Suprapubic skin (tissue), 4 donors: Measurements from ENCODE around the gene ADAM29.

Experiments used
- CTCF ChIP-seq, 2 donors: fragments of 200-600 bp in 1 of 2; fragments of 450-650 bp in 1 of 2; sonication (generic) in 1 of 2; IDR thresholded peaks; one replicate each; pipeline ENCODE4 v1.5.1; 2016 to 2019; ENCODE audit warnings: antibody characterized with exemption in 2 of 2, mild to moderate bottlenecking in 1 of 2, moderate library complexity in 1 of 2
- EP300 ChIP-seq: sonication (generic); formaldehyde crosslinking; IDR thresholded peaks from one replicate; pipeline ENCODE4 v1.6.1; 2017; ENCODE audit warnings: antibody characterized with exemption
- POLR2AphosphoS5 ChIP-seq, 3 donors: sonication (generic); formaldehyde crosslinking; IDR thresholded peaks; one replicate each; pipeline ENCODE4 v1.6.1; 2017; ENCODE audit warnings: antibody characterized with exemption in 3 of 3

DNA sequence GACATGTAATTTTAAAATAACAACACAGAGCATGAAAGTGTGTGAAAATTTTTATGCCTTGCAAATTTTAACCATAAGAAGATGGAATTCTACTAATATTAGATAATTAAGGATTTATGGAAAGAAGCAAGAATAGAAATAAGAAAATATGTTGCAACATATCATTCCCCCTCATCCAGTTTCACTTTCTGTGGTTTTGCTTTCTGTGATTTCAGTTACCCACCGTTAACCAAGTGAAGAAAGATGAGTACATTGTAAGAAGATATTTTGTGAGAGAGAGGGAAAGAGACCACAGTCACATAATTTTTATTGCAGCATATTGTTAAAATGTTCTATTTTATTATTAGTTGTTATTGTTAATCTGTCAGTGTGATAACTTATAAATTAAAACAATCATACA, 77.9 kb downstream of the ADAM29 start:
- TF ChIP-seq CTCF (IDR thresholded peaks at IDR 0.05), result no peak
- TF ChIP-seq POLR2AphosphoS5 (IDR thresholded peaks at IDR 0.05), result no peak
- TF ChIP-seq EP300, result no peak
